Lower leg skin (tissue), 3 donors: ENCODE results near the gene C11orf21.

Experiments
- POLR2A ChIP-seq, 2 donors: fragments of 450-650 bp; IDR thresholded peaks; one replicate each; pipeline ENCODE4 v1.6.1; 2016 to 2017; ENCODE audit warnings: antibody characterized with exemption in 2 of 2, mild to moderate bottlenecking in 1 of 2, moderate library complexity in 1 of 2
- TF ChIP-seq, protein P1 (sequence below), 3 donors: fragments of 450-650 bp; IDR thresholded peaks; one replicate each; pipeline ENCODE4 v1.5.1; 2016; ENCODE audit warnings: antibody characterized with exemption in 3 of 3, mild to moderate bottlenecking in 3 of 3, moderate library complexity in 2 of 3

DNA sequence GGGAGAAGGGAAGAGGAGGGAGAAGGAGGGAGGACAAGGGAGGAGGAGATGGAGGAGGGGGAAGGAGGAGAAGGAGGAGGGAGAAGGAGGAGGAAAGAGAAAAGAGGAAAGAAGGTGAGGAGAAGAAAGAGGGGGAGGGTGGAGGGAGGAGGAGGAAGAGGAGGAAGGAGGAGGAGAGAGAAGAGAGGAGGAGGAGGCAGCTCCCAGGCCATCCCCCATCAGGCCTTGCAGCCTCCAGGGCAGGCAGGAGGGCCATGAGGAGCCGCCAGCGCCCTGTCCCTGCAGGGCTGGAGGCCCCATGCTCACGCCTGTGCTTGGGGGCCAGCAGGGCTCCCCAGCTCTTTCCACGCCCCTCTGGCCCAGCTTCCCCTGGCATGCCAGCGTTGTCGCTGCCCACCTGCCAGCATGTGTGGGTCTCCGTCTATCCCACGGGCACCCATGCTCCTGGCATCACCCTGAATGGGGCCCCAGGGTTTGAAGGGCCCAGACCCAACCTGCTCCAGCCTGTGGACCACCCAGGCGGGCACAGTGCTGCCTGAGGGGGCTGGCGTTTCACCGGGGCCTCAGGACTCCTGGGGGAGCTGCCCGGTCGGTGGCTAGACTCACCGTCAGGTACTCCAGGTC lies 5.3 kb upstream of the C11orf21 start:
- TF ChIP-seq, protein P1, sequence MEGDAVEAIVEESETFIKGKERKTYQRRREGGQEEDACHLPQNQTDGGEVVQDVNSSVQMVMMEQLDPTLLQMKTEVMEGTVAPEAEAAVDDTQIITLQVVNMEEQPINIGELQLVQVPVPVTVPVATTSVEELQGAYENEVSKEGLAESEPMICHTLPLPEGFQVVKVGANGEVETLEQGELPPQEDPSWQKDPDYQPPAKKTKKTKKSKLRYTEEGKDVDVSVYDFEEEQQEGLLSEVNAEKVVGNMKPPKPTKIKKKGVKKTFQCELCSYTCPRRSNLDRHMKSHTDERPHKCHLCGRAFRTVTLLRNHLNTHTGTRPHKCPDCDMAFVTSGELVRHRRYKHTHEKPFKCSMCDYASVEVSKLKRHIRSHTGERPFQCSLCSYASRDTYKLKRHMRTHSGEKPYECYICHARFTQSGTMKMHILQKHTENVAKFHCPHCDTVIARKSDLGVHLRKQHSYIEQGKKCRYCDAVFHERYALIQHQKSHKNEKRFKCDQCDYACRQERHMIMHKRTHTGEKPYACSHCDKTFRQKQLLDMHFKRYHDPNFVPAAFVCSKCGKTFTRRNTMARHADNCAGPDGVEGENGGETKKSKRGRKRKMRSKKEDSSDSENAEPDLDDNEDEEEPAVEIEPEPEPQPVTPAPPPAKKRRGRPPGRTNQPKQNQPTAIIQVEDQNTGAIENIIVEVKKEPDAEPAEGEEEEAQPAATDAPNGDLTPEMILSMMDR (IDR thresholded peaks at IDR 0.05): no peak
- no peak for TF ChIP-seq POLR2A (IDR thresholded peaks at IDR 0.05)
